Measurements from ENCODE around the gene DGKD. TPM values are rescaled to one million over a fixed set of nuclear protein-coding genes. Genes with fewer than 3 reads are reported as not detected.

DGKD gene
- polyA plus RNA-seq, 3 donors, result 14.5 to 67.5 (median 16.6) TPM

- no peak overlapping the region for H3K4me3 Mint-ChIP-seq
- no peak for DNase-seq
- Histone ChIP-seq H3K27me3 (ENCODE audit: control insufficient read depth in 2 of 2, insufficient read depth in 2 of 2, low read length in 2 of 2) (no peaks in the 10 kb centered on the region), H3K79me2 (ENCODE audit: insufficient read depth, low read length) (no peaks in the 10 kb centered on the region), H3K27ac (ENCODE audit: low read depth in 1 of 2, low read length in 2 of 2) (no peak overlapping the region), H3K4me3 (replicated peaks in 1 of 3; ENCODE audit: low read depth in 2 of 3, low read length in 3 of 3) (no peak overlapping the region), H3K9ac (ENCODE audit: insufficient read depth, low read length, poor library complexity, severe bottlenecking) (no peak overlapping the region), H3K9me3 (replicated peaks in 1 of 2; ENCODE audit: control insufficient read depth in 1 of 2, insufficient read depth in 1 of 2, low read length in 2 of 2) (no peaks in the 10 kb centered on the region), H2AFZ (ENCODE audit: insufficient read depth, low read depth, low read length, poor library complexity, severe bottlenecking) (no peak overlapping the region), H3K36me3 (replicated peaks in 1 of 2; ENCODE audit: control insufficient read depth in 1 of 2, insufficient read depth in 2 of 2, low read length in 2 of 2) (peaks cover 99 to 100% of the 10 kb centered on the region in 2 donors), H3K4me1 (ENCODE audit: control insufficient read depth in 1 of 2, insufficient read depth in 2 of 2, low read length in 2 of 2) (no peaks in the 10 kb centered on the region), H4K20me1 (ENCODE audit: insufficient read depth, low read length) (peaks cover 29% of the 10 kb centered on the region), H3K4me2 (replicated peaks; ENCODE audit: extremely low read depth, low read length, poor library complexity, severe bottlenecking) (no peak overlapping the region)
- H3K27ac Mint-ChIP-seq, result peak overlapping the region in 1 of 7 donors; percentile 68
- H3K9me3 Mint-ChIP-seq, result peaks cover 0 to 1% (median 0%) of the 10 kb centered on the region in 7 donors
- H3K36me3 Mint-ChIP-seq, result peaks cover 93 to 100% of the 10 kb centered on the region in 2 donors
- 58% methylated on average over 10 of the region's 22 CpGs for WGBS (ENCODE audit: insufficient coverage)
- no peaks in the 10 kb centered on the region for H3K27me3 Mint-ChIP-seq (ENCODE audit: low read depth in 3 of 3)
- H3K4me1 Mint-ChIP-seq, result no peaks in the 10 kb centered on the region
- intact Hi-C loops (cut with micrococcal nuclease), result no loop called here
- no peak for TF ChIP-seq CTCF (IDR thresholded peaks at IDR 0.05)
Measured at GRCh38 chr2:233450864-233451575, 96.7 kb downstream of the DGKD start.

GRCh38 chr2:233451950-233452349 is 97.7 kb downstream of the DGKD start:
- H3K36me3 ChIP-seq (replicated peaks in 1 of 2; ENCODE audit: control insufficient read depth in 1 of 2, insufficient read depth in 2 of 2, low read length in 2 of 2), result peaks cover 99 to 100% of the 10 kb centered on the region in 2 donors
- H3K27ac Mint-ChIP-seq, result peak overlapping the region in 2 of 7 donors; percentile 51
- no peaks in the 10 kb centered on the region for H3K27me3 Mint-ChIP-seq (ENCODE audit: low read depth in 3 of 3)
- intact Hi-C loops (cut with micrococcal nuclease), result no loop called here
- H3K9me3 ChIP-seq (replicated peaks in 1 of 2; ENCODE audit: control insufficient read depth in 1 of 2, insufficient read depth in 1 of 2, low read length in 2 of 2), result no peaks in the 10 kb centered on the region
- no peak overlapping the region for H3K9ac ChIP-seq (ENCODE audit: insufficient read depth, low read length, poor library complexity, severe bottlenecking)
- DNase-seq, result no peak
- no peaks in the 10 kb centered on the region for H3K4me1 ChIP-seq (ENCODE audit: control insufficient read depth in 1 of 2, insufficient read depth in 2 of 2, low read length in 2 of 2)
- H3K4me3 ChIP-seq (replicated peaks in 1 of 3; ENCODE audit: low read depth in 2 of 3, low read length in 3 of 3), result no peak overlapping the region
- no peaks in the 10 kb centered on the region for H3K79me2 ChIP-seq (ENCODE audit: insufficient read depth, low read length)
- H3K27ac ChIP-seq (ENCODE audit: low read depth in 1 of 2, low read length in 2 of 2), result no peak overlapping the region
- no peak for TF ChIP-seq CTCF (IDR thresholded peaks at IDR 0.05)
- no peaks in the 10 kb centered on the region for H3K4me1 Mint-ChIP-seq
- H3K4me2 ChIP-seq (replicated peaks; ENCODE audit: extremely low read depth, low read length, poor library complexity, severe bottlenecking), result no peak overlapping the region
- H4K20me1 ChIP-seq (ENCODE audit: insufficient read depth, low read length), result peaks cover 26% of the 10 kb centered on the region
- no peak overlapping the region for H3K4me3 Mint-ChIP-seq
- WGBS (ENCODE audit: insufficient coverage), result 97% methylated on average over 7 of the region's 9 CpGs
- H2AFZ ChIP-seq (ENCODE audit: insufficient read depth, low read depth, low read length, poor library complexity, severe bottlenecking), result no peak overlapping the region
- H3K27me3 ChIP-seq (ENCODE audit: control insufficient read depth in 2 of 2, insufficient read depth in 2 of 2, low read length in 2 of 2), result no peaks in the 10 kb centered on the region
- peaks cover 95 to 100% of the 10 kb centered on the region in 2 donors for H3K36me3 Mint-ChIP-seq
- peaks cover 0 to 1% (median 0%) of the 10 kb centered on the region in 7 donors for H3K9me3 Mint-ChIP-seq
